Measurements from ENCODE around the gene PATJ. TPM values are rescaled to one million over a fixed set of nuclear protein-coding genes. Genes with fewer than 3 reads are reported as not detected.

Gene PATJ
- total and polyA plus RNA-seq, 2 experiments from 2014 or later, result 35.3 to 68.4 TPM

- H3K4me3 ChIP-seq, result no peak overlapping the region
- H3K27ac Mint-ChIP-seq, result no peak overlapping the region
- no peaks in the 10 kb centered on the region for H3K36me3 ChIP-seq (ENCODE audit: insufficient read depth)
- DNase-seq (ENCODE audit: low spot score) (no peak), ATAC-seq (no peak)
- peaks cover 13% of the 10 kb centered on the region for H3K4me1 ChIP-seq (ENCODE audit: insufficient read depth)
- no peaks in the 10 kb centered on the region for H4K20me1 ChIP-seq (replicated peaks; ENCODE audit: insufficient read depth)
- H3K79me2 ChIP-seq (replicated peaks; ENCODE audit: insufficient read depth), result no peaks in the 10 kb centered on the region
- H2AFZ ChIP-seq, result no peak overlapping the region
- H3K27me3 Mint-ChIP-seq (ENCODE audit: insufficient read depth, low read depth, poor library complexity), result peaks cover under 1% of the 10 kb centered on the region
- no peak overlapping the region; the same call in 1 of the 2 replicates for H3K27ac ChIP-seq (ENCODE audit: low read depth)
- no peak overlapping the region for H3K4me2 ChIP-seq
- H3K4me1 Mint-ChIP-seq, result peaks cover 16% of the 10 kb centered on the region; the same call in 2 of the 3 replicates
- peaks cover 18% of the 10 kb centered on the region; the same call in 2 of the 3 replicates for H3K36me3 Mint-ChIP-seq (ENCODE audit: low read depth)
- no peaks in the 10 kb centered on the region for H3F3A ChIP-seq (replicated peaks; ENCODE audit: low read depth)
- H3K4me3 Mint-ChIP-seq, result no peak overlapping the region
- no peaks in the 10 kb centered on the region for H3K27me3 ChIP-seq (ENCODE audit: insufficient read depth)
- TF ChIP-seq ZNF114 (CRISPR knock-in tag; IDR thresholded peaks at IDR 0.05), result no peak
- TF ChIP-seq CTCF (conservative IDR thresholded peaks at IDR 0.05; ENCODE audit: low read depth in 2 of 2), result no peak
- TF ChIP-seq NANOG (IDR thresholded peaks at IDR 0.05; ENCODE audit: borderline replicate concordance), result no peak
- TF ChIP-seq POLR2AphosphoS5 (IDR thresholded peaks at IDR 0.05; ENCODE audit: low read depth), result no peak
- TF ChIP-seq JUNB (IDR thresholded peaks at IDR 0.05; ENCODE audit: unreplicated experiment), result no peak
- TF ChIP-seq ETS1 (IDR thresholded peaks at IDR 0.05), result no peak
- TF ChIP-seq REST (IDR thresholded peaks at IDR 0.05; ENCODE audit: unreplicated experiment), result no peak
- no peak for TF ChIP-seq STAT1 (IDR thresholded peaks at IDR 0.05; ENCODE audit: unreplicated experiment)
- H3K9me2 ChIP-seq (ENCODE audit: insufficient read depth), result no peaks in the 10 kb centered on the region
- H3K9me3 Mint-ChIP-seq, result peaks cover 13% of the 10 kb centered on the region
Observed at GRCh38 chr1:62024690-62025089, 282.4 kb downstream of the PATJ start.

GRCh38 chr1:62025154-62025553 is 282.9 kb downstream of the PATJ start:
- Mint-ChIP-seq H3K27ac (peak overlapping the region; percentile 59; the same call in 1 of the 2 replicates), H3K36me3 (ENCODE audit: low read depth) (peaks cover 18% of the 10 kb centered on the region; the same call in 2 of the 3 replicates), H3K9me3 (peaks cover 13% of the 10 kb centered on the region), H3K4me3 (no peak overlapping the region), H3K4me1 (peaks cover 18% of the 10 kb centered on the region; the same call in 2 of the 3 replicates), H3K27me3 (ENCODE audit: insufficient read depth, low read depth, poor library complexity) (no peaks in the 10 kb centered on the region)
- Histone ChIP-seq H3K27ac (ENCODE audit: low read depth) (no peak overlapping the region; the same call in 1 of the 2 replicates), H3K4me1 (ENCODE audit: insufficient read depth) (peaks cover 13% of the 10 kb centered on the region), H3F3A (replicated peaks; ENCODE audit: low read depth) (no peaks in the 10 kb centered on the region), H3K4me3 (no peak overlapping the region), H4K20me1 (replicated peaks; ENCODE audit: insufficient read depth) (no peaks in the 10 kb centered on the region), H3K27me3 (ENCODE audit: insufficient read depth) (no peaks in the 10 kb centered on the region), H2AFZ (no peak overlapping the region), H3K79me2 (replicated peaks; ENCODE audit: insufficient read depth) (no peaks in the 10 kb centered on the region), H3K4me2 (no peak overlapping the region), H3K9me2 (ENCODE audit: insufficient read depth) (no peaks in the 10 kb centered on the region), H3K36me3 (ENCODE audit: insufficient read depth) (no peaks in the 10 kb centered on the region)
- DNase-seq (ENCODE audit: low spot score) (no peak), ATAC-seq (no peak)
- TF ChIP-seq JUNB (IDR thresholded peaks at IDR 0.05; ENCODE audit: unreplicated experiment) (no peak), EZH2phosphoT487 (IDR thresholded peaks at IDR 0.05; ENCODE audit: unreplicated experiment) (no peak), ZNF114 (CRISPR knock-in tag; IDR thresholded peaks at IDR 0.05) (no peak), ETS1 (IDR thresholded peaks at IDR 0.05) (no peak), CREB1 (CRISPR knock-in tag; IDR thresholded peaks at IDR 0.05; ENCODE audit: low read depth) (no peak)
